Skeletal muscle cell (primary cell): ENCODE data around the gene MUC16.

Source experiments
- DNase-seq: peaks from one replicate; pipeline ENCODE4 v3.0.0-alpha.2; 2010; ENCODE audit warnings: low read depth
- H3K4me3 ChIP-seq: 2 replicates; pipeline ENCODE4 v1.5.1; 2011; ENCODE audit warnings: low read depth, mild to moderate bottlenecking, control low read depth, low read length, moderate library complexity

The MUC16 gene

GRCh38 chr19:9011875-9012274, 1.7 kb upstream of the MUC16 start:
- H3K4me3 ChIP-seq: no peak overlapping the region
- no peak for DNase-seq

- no peak overlapping the region for H3K4me3 ChIP-seq
- DNase-seq: no peak
These were observed 484 bp upstream of the MUC16 start for GRCh38 chr19:9010693-9011092.

GRCh38 chr19:9009431-9009830, 778 bp downstream of the MUC16 start:
- DNase-seq: no peak
- no peak overlapping the region for H3K4me3 ChIP-seq

GRCh38 chr19:9008667-9009066, 1.5 kb downstream of the MUC16 start:
- no peak for DNase-seq
- H3K4me3 ChIP-seq: no peak overlapping the region

GRCh38 chr19:9000933-9001332, 9.3 kb downstream of the MUC16 start:
- DNase-seq: no peak
- no peak overlapping the region for H3K4me3 ChIP-seq

- no peak for DNase-seq
- H3K4me3 ChIP-seq: no peak overlapping the region
These were observed 22.0 kb downstream of the MUC16 start for GRCh38 chr19:8988204-8988603.

GRCh38 chr19:8986296-8986695, 23.9 kb downstream of the MUC16 start:
- no peak for DNase-seq
- no peak overlapping the region for H3K4me3 ChIP-seq

GRCh38 chr19:8973501-8974091, 36.6 kb downstream of the MUC16 start:
- no peak overlapping the region for H3K4me3 ChIP-seq
- no peak for DNase-seq

GRCh38 chr19:8965887-8966286, 44.3 kb downstream of the MUC16 start:
- H3K4me3 ChIP-seq: no peak overlapping the region
- DNase-seq: no peak
